Ishikawa (cell line): Measurements from ENCODE around the gene GRK5.

Source experiments
- CEBPB ChIP-seq: IDR thresholded peaks from 2 replicates; pipeline ENCODE4 v1.6.1; 2012
- CREB1 ChIP-seq: IDR thresholded peaks from 2 replicates; pipeline ENCODE4 v1.6.1; 2012; ENCODE audit warnings: low read depth
- EGR1 ChIP-seq: IDR thresholded peaks from 2 replicates; pipeline ENCODE4 v1.6.1; 2012
- EP300 ChIP-seq: IDR thresholded peaks from 2 replicates; pipeline ENCODE4 v1.6.1; 2012; ENCODE audit warnings: borderline replicate concordance
- FOXM1 ChIP-seq: IDR thresholded peaks from 2 replicates; pipeline ENCODE4 v1.6.1; 2012; ENCODE audit warnings: low read depth, borderline replicate concordance
- NFIC ChIP-seq: IDR thresholded peaks from 2 replicates; pipeline ENCODE4 v1.6.1; 2012
- RAD21 ChIP-seq: IDR thresholded peaks from 2 replicates; pipeline ENCODE4 v1.6.1; 2012; ENCODE audit warnings: low read depth
- TAF1 ChIP-seq: IDR thresholded peaks from 2 replicates; pipeline ENCODE4 v1.6.1; 2012; ENCODE audit warnings: low read depth, mild to moderate bottlenecking
- TCF12 ChIP-seq: IDR thresholded peaks from 2 replicates; pipeline ENCODE4 v1.6.1; 2012; ENCODE audit warnings: low read depth
- TEAD4 ChIP-seq: IDR thresholded peaks from 2 replicates; pipeline ENCODE4 v1.6.1; 2012
- YY1 ChIP-seq: IDR thresholded peaks from 2 replicates; pipeline ENCODE4 v1.6.1; 2012; ENCODE audit warnings: low read depth
- ZBTB7A ChIP-seq: IDR thresholded peaks from 2 replicates; pipeline ENCODE4 v1.6.1; 2012; ENCODE audit warnings: low read depth
- TF ChIP-seq, protein P1 (sequence below): IDR thresholded peaks from 2 replicates; pipeline ENCODE4 v1.6.1; 2012
- TF ChIP-seq, protein P2 (sequence below): IDR thresholded peaks from 2 replicates; pipeline ENCODE4 v1.6.1; 2012
- TF ChIP-seq, protein P3 (sequence below): IDR thresholded peaks from 2 replicates; pipeline ENCODE4 v1.6.1; 2012; ENCODE audit warnings: low read depth, mild to moderate bottlenecking

GRK5 gene

DNA sequence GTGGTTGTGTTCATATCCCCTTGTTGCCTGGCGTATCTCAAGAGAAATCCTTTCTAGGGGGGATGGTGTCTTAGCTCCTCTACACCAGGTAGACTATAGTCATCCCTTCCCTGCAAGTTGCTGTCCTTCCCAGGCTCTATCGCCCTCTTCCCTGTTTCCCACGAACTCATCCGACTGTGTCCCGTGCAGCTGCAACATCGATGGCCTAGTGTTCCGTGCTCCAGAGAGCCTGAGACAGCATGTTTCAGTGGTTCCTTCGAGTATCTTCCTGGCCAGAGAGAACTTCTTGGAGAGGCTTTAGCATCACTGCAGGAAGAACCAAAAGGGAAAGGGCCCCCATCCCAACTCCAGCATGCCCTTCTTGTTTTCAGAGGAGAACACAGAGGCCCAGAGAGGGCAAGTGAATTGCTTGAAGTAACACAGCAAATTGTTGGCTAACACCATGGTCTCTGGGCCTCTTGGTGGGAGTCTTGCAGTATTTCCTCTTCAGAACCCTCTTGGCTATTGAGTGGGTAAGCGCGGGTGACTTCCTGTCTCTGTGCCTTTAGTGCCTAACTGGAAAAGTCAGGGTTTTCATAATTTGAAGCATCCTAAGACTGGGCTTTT is 172.2 kb downstream of the GRK5 start:
- TF ChIP-seq, protein P1, sequence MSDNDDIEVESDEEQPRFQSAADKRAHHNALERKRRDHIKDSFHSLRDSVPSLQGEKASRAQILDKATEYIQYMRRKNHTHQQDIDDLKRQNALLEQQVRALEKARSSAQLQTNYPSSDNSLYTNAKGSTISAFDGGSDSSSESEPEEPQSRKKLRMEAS = no peak
- TF ChIP-seq ZBTB7A (no peak), EP300 (no peak)

DNA sequence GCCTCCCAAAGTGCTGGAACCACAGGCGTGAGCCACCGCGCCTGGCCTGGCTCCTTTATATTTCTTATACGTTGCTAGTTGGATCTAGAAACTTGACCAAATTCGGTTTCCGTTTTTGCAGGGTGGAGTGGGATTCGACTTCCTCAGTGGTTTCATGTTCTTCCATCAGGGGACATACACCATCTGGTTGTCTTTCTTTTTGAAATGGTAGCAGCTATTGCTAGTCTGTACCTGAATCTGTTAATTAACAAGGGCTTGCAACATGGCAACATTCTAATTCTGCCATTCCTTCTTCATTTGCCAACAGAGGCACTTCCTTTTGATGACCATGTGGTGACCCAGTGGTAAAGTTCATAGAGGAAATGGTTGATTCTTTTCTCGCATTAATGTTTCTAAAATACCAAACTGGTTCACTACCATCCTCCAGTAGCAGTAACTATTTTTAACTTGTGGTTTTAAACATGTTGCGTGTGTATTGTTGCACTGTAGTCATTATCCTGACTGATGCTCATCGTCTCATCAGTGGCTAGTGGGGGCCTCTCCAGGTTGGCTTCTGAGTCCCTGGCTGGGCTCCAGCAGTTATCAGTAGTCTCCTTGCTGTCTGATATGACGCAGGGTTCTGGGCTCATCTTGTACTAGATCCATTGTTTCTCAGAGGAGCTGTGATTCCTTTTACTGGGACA is 175.9 kb downstream of the GRK5 start:
- TF ChIP-seq TCF12 = no peak

DNA sequence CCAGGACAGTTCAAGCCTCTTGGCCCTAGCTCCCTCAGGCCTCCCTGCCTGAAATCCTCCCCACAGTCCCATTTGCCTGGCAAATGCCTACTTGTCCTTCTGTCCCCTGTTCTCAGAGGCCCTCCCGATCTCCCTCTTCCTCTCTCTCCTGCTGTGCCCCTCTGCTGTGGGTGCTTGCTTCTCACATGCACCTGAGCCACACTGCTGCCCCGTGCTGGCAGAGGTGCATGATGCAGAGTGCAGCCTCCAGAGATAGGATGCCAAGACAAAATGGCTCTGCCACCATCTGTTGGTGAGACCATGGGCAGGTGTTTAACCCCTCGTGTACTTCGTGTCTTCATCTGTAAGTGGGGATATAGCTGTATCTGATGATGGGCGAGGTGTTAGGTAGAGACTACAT is 176.8 kb downstream of the GRK5 start:
- TF ChIP-seq, protein P2, sequence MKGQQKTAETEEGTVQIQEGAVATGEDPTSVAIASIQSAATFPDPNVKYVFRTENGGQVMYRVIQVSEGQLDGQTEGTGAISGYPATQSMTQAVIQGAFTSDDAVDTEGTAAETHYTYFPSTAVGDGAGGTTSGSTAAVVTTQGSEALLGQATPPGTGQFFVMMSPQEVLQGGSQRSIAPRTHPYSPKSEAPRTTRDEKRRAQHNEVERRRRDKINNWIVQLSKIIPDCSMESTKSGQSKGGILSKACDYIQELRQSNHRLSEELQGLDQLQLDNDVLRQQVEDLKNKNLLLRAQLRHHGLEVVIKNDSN = no peak
- no peak for TF ChIP-seq TCF12
- TF ChIP-seq NFIC = no peak
- TF ChIP-seq RAD21 = no peak
- no peak for TF ChIP-seq EP300
- no peak for TF ChIP-seq CEBPB
- no peak for TF ChIP-seq TAF1
- TF ChIP-seq, protein P1 = no peak
- no peak for TF ChIP-seq TEAD4
- no peak for TF ChIP-seq EGR1
- TF ChIP-seq YY1 = no peak

DNA sequence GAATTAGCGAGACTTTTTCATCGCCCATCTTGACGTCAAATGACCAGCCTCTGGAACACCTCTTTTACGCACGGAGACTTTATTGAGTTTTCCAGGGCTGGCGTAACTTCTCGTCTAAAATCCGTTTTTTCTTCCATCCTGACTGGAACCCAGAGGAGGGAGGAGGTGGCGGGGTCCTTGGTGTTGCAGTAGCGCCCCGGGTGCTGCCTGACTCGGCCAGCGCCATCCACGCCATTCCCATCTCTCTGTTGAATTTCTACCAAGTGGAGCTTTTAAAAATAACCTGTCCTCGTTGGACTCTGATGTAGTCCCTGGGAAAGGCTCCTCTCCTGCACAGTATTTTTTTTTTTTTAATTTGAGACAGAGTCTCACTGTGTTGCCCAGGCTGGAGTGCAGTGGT is 179.3 kb downstream of the GRK5 start:
- TF ChIP-seq, protein P1 = no peak
- TF ChIP-seq, protein P2 = no peak
- TF ChIP-seq, protein P3, sequence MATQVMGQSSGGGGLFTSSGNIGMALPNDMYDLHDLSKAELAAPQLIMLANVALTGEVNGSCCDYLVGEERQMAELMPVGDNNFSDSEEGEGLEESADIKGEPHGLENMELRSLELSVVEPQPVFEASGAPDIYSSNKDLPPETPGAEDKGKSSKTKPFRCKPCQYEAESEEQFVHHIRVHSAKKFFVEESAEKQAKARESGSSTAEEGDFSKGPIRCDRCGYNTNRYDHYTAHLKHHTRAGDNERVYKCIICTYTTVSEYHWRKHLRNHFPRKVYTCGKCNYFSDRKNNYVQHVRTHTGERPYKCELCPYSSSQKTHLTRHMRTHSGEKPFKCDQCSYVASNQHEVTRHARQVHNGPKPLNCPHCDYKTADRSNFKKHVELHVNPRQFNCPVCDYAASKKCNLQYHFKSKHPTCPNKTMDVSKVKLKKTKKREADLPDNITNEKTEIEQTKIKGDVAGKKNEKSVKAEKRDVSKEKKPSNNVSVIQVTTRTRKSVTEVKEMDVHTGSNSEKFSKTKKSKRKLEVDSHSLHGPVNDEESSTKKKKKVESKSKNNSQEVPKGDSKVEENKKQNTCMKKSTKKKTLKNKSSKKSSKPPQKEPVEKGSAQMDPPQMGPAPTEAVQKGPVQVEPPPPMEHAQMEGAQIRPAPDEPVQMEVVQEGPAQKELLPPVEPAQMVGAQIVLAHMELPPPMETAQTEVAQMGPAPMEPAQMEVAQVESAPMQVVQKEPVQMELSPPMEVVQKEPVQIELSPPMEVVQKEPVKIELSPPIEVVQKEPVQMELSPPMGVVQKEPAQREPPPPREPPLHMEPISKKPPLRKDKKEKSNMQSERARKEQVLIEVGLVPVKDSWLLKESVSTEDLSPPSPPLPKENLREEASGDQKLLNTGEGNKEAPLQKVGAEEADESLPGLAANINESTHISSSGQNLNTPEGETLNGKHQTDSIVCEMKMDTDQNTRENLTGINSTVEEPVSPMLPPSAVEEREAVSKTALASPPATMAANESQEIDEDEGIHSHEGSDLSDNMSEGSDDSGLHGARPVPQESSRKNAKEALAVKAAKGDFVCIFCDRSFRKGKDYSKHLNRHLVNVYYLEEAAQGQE = no peak
- TF ChIP-seq RAD21 (no peak), TAF1 (no peak), EGR1 (no peak), YY1 (no peak), TEAD4 (no peak)

DNA sequence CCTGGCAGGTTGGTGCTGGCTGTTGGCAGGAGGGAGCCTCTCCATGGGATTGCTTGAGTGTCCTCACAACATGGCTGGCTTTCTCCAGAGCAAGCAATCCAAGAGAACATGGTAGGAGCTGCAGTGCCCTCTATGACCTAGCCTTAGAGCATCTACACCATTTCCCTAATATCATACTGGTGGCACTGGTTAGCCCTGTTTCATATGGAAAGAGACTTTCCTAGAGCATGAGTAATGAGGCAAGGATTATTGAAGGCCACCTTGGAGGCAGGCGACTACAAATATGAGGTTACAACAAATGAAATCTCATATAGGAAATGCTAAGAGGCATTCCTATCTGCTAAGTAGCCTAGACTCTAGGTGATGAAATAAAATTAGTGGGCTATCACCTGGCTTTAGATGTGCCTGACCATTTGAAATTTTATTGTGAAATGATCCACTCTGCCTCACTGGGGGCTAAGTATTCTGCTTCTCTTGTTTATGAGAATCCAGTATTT is 181.5 kb downstream of the GRK5 start:
- TF ChIP-seq CREB1 (no peak), ZBTB7A (no peak), TEAD4 (no peak), EGR1 (no peak), NFIC (no peak), CEBPB (no peak)
- TF ChIP-seq, protein P2 = no peak
- TF ChIP-seq, protein P1 = no peak

DNA sequence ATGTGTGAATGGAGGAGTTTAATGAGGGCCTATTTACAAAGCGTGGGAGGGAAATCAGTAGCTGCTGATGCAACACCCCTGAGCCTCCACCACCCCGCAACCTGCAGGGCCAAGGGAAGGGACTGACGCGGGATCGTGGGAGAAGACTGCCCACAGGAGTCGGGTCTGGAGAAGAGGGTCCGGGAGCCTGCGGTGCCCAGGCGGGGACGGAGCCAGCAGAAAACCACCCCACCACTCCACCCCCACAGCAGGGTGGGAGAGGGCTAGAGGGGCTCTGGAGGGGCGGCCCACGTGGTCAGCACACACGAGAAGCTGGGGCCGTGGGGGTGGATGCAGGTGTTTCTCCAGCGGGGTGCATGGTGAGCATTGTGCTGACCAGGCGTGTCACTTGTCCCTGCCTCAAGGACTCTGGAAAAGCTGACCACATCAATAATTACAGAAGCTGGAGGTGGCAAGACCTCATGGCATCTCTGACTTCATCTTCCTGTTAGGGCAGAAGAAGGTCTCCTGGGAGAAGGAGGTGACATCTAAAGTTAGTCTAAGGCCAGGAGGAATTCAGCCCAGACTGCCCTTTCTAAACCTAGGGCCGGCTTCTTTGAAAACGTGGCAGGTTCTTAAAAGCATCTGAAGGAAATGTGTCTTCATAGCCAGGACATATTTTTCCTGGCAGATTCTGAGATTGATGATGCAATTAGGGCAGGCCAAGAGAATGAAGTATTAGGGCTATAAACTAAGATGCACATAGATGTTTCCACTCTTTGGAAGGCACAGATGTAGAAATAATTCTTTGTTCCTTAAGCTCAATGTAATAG is 184.3 kb downstream of the GRK5 start:
- TF ChIP-seq CREB1 = no peak
- no peak for TF ChIP-seq YY1

DNA sequence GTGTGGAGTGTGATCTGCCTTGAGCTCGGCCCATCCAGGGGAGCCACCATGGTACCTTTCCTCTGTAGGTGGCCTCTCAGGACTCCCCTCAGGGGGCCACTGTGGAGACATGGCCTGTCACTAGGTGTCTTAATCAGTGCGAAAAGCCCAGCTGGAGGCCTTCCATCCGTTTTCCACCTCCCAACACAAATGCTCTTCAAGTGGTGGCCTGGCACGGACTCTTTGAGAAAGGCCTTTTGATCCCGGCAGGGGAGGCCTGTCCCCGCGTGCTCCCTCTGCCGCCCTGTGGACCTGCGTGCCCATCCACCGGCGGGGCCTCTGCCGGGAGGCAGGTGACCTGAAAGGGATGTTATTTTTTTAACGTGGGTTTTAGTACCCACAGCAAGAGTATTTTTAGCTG is 185.6 kb downstream of the GRK5 start:
- no peak for TF ChIP-seq YY1
- TF ChIP-seq, protein P1 = no peak
- TF ChIP-seq, protein P2 = no peak
- no peak for TF ChIP-seq EGR1
- no peak for TF ChIP-seq FOXM1
- TF ChIP-seq ZBTB7A = no peak
- no peak for TF ChIP-seq CEBPB
- TF ChIP-seq TCF12 = no peak
- TF ChIP-seq NFIC = no peak
- no peak for TF ChIP-seq CREB1
- TF ChIP-seq, protein P3 = no peak
- no peak for TF ChIP-seq EP300
- no peak for TF ChIP-seq RAD21
- no peak for TF ChIP-seq TEAD4
- TF ChIP-seq TAF1 = no peak
